ENCODE measurements around the gene EPHA3.

- no peak for TF ChIP-seq POLR2A (IDR thresholded peaks at IDR 0.05; ENCODE audit: low read depth, low read length)
- TF ChIP-seq POLR2AphosphoS5 (IDR thresholded peaks at IDR 0.05; ENCODE audit: low read depth, low read length): no peak
Observed at GRCh38 chr3:89297199-89297598, 189.8 kb downstream of the EPHA3 start.
